GM19238 (cell line): ENCODE data around the gene ADGRV1.
"Not testable (repeated sequence)": the region's sequence is repeated elsewhere in the genome, so short reads cannot be mapped to it uniquely, and the experiment has no call there.

Experiments used
- DNase-seq: peaks from one replicate; pipeline ENCODE4 v3.0.0; 2011; ENCODE audit warnings: low spot score; ENCODE audit not compliant: insufficient read length

ADGRV1 gene

GRCh38 chr5:90645024-90645610 lies 86.5 kb downstream of the ADGRV1 start:
- no peak for DNase-seq

- no peak for DNase-seq
Measured at GRCh38 chr5:90650767-90651166, 92.2 kb downstream of the ADGRV1 start.

GRCh38 chr5:90654215-90654614 lies 95.6 kb downstream of the ADGRV1 start:
- no peak for DNase-seq

GRCh38 chr5:90655423-90655822 lies 96.8 kb downstream of the ADGRV1 start:
- DNase-seq = no peak

- no peak for DNase-seq
Measured at GRCh38 chr5:90657030-90657429, 98.4 kb downstream of the ADGRV1 start.

- DNase-seq = no peak
Measured at GRCh38 chr5:90657788-90658187, 99.2 kb downstream of the ADGRV1 start.

GRCh38 chr5:90658620-90659019 lies 100.0 kb downstream of the ADGRV1 start:
- DNase-seq = no peak

GRCh38 chr5:90668079-90668565 lies 109.5 kb downstream of the ADGRV1 start:
- not testable (repeated sequence) for DNase-seq

- DNase-seq = no peak
Measured at GRCh38 chr5:90675222-90675621, 116.6 kb downstream of the ADGRV1 start.

GRCh38 chr5:90680921-90681563 lies 122.4 kb downstream of the ADGRV1 start:
- DNase-seq = no peak

- DNase-seq = no peak
Measured at GRCh38 chr5:90682278-90682677, 123.7 kb downstream of the ADGRV1 start.

GRCh38 chr5:90685425-90686022 lies 126.9 kb downstream of the ADGRV1 start:
- DNase-seq = no peak

- DNase-seq = not testable (repeated sequence)
Measured at GRCh38 chr5:90686363-90686762, 127.8 kb downstream of the ADGRV1 start.

GRCh38 chr5:90687458-90687857 lies 128.9 kb downstream of the ADGRV1 start:
- not testable (repeated sequence) for DNase-seq

GRCh38 chr5:90689064-90689463 lies 130.5 kb downstream of the ADGRV1 start:
- no peak for DNase-seq

- no peak for DNase-seq
Measured at GRCh38 chr5:90690307-90690706, 131.7 kb downstream of the ADGRV1 start.

- no peak for DNase-seq
Measured at GRCh38 chr5:90691533-90691932, 132.9 kb downstream of the ADGRV1 start.

- no peak for DNase-seq
Measured at GRCh38 chr5:90696153-90696552, 137.6 kb downstream of the ADGRV1 start.

GRCh38 chr5:90700299-90700698 lies 141.7 kb downstream of the ADGRV1 start:
- DNase-seq = no peak

GRCh38 chr5:90703932-90704331 lies 145.3 kb downstream of the ADGRV1 start:
- DNase-seq = no peak

- DNase-seq = no peak
Measured at GRCh38 chr5:90707698-90708097, 149.1 kb downstream of the ADGRV1 start.

- DNase-seq = no peak
Measured at GRCh38 chr5:90709323-90710155, 150.9 kb downstream of the ADGRV1 start.
